Measurements from ENCODE around the gene HS6ST1.

HS6ST1 gene

DNA sequence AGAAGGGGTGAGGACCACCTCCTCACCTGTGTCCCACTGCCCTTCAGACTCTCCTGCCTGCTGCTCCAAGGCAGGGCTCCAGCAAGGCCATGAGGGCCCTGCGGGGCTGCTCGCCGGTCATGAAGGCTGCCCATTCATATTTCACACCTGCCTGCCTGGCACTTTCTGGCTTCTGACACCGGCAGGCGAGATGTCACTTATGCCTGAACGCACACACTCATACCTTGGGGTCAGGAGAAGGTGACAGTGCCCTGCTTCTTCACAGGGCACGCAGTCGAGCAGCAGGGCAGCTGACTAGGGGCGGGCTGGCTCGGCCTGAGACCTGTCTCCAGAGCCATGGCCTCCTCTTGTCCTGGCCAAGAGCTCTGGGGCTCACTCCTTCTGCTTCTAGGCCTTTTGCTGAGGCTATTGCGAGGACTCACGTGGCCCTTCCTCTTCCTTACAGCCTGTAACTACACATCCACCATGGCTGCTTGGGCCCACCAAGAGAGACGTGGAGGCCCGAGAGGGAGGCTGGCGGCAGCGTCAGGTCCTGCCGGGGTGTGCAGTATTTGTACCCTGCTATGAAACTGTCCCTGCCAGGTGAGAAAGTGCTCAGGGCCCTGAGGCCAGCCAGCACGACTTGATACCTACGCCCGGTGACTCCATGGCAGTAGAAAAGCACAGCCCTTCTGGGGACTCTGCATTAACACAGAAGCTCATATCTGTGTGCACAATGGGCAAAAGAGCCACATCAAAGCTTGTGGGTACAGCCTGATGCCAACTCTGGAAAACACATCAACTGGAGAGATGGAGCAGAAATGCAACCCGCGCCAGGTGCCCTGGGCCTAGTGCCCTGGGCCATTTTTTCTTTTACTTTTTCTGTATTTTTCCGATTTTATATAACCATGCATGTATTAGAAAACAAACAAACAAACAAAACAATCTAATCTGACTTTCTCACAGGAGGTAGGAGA lies 30.6 kb downstream of the HS6ST1 start:
- DNase-seq (no peak), ATAC-seq (replicated peaks) (no peak)
- H3K27ac Mint-ChIP-seq, result peak overlapping the region in 1 of 2 donors; percentile 71
- peaks cover 10 to 12% of the 10 kb centered on the region in 2 donors for H3K4me1 Mint-ChIP-seq (ENCODE audit: low read depth in 2 of 2)
- peaks cover 2% of the 10 kb centered on the region for H3K36me3 Mint-ChIP-seq (ENCODE audit: insufficient read depth)
- no peaks in the 10 kb centered on the region for H3K27me3 Mint-ChIP-seq
- H3K9me3 Mint-ChIP-seq, result no peaks in the 10 kb centered on the region
- H3K4me3 Mint-ChIP-seq, result no peak overlapping the region

DNA sequence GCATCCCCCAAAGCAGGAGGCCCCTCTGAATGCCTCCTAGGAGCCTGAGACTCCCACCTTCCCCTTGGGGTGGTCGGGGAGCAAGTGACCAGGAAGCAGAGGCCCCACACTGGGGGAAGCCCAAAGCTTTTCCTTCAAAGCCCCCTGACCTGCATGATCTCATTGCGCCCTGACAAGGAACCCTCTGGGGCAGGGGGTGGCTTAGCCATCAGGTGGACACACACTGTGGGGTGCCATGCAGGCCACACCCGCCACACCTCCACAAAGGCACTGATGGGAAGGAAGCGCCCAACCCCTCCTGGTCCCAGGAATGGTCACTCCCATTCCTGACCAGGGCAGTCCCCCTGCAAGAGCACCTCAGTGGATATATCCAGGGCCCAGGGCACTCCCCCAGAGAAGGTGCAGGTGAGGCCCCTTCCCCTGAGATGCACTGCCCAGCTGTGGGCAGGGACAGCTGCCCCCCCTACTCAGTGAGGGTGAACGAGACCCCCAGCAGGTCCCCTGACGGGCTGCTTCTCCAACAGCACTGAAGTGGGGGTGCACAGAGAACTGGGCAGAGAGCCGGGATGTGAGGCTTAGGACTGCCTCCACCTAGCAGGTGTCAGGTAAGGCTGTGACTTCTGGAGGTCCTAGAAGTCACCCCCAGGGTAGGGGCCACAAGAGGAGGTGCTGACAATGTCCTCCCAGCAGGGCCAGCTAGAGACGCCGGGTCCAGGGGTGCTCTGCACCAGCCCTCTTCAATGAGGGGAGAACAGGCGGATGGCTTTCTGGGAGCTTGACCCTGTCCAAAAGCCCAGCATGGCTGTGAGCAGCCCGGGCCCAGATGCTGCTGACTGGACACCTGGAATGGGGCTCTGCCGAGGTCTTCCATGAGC lies 31.5 kb downstream of the HS6ST1 start:
- ATAC-seq (replicated peaks), result no peak
- Mint-ChIP-seq H3K4me3 (no peak overlapping the region), H3K36me3 (ENCODE audit: insufficient read depth) (peaks cover 6% of the 10 kb centered on the region), H3K27ac (peak overlapping the region in 1 of 2 donors; percentile 17), H3K27me3 (no peaks in the 10 kb centered on the region), H3K4me1 (ENCODE audit: low read depth in 2 of 2) (peaks cover 13 to 15% of the 10 kb centered on the region in 2 donors), H3K9me3 (no peaks in the 10 kb centered on the region)
- no peak for DNase-seq

- Mint-ChIP-seq H3K27me3 (no peaks in the 10 kb centered on the region), H3K4me1 (ENCODE audit: low read depth in 2 of 2) (peaks cover 14 to 19% of the 10 kb centered on the region in 2 donors), H3K36me3 (ENCODE audit: insufficient read depth) (peaks cover 9% of the 10 kb centered on the region), H3K27ac (peak overlapping the region in 1 of 2 donors; percentile 41), H3K9me3 (no peaks in the 10 kb centered on the region), H3K4me3 (no peak overlapping the region)
- DNase-seq (no peak), ATAC-seq (replicated peaks) (no peak)
Measured at GRCh38 chr2:128286011-128286721, 32.5 kb downstream of the HS6ST1 start.

- peaks cover 20 to 24% of the 10 kb centered on the region in 2 donors for H3K4me1 Mint-ChIP-seq (ENCODE audit: low read depth in 2 of 2)
- H3K27me3 Mint-ChIP-seq, result no peaks in the 10 kb centered on the region
- peaks cover 9% of the 10 kb centered on the region for H3K36me3 Mint-ChIP-seq (ENCODE audit: insufficient read depth)
- H3K4me3 Mint-ChIP-seq, result no peak overlapping the region
- ATAC-seq (replicated peaks) (no peak), DNase-seq (no peak)
- no peaks in the 10 kb centered on the region for H3K9me3 Mint-ChIP-seq
- H3K27ac Mint-ChIP-seq, result peak overlapping the region in 1 of 2 donors; percentile 41
Measured at GRCh38 chr2:128285329-128285931, 33.2 kb downstream of the HS6ST1 start.

DNA sequence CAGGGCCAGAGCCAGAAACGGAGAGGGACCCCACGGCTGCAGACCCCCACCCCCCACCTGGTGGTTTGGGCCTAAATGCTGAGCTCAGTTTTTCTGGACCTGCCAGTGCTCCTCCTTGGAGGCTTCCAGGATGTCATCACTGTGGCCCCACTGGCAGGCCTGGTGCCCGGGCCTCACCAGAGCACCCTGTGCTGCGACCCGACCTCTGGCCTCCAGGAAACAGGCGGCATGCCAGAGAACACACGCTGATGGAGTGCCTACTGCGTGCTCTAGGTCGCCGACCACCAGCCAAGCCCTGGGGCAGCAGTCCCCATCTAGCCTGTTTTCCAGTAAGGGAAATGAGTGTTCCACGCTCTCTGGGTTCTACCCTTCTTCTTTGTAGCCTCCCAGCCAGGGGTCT lies 33.8 kb downstream of the HS6ST1 start:
- Mint-ChIP-seq H3K9me3 (no peaks in the 10 kb centered on the region), H3K27me3 (no peaks in the 10 kb centered on the region), H3K4me3 (no peak overlapping the region), H3K27ac (peak overlapping the region in 1 of 2 donors; percentile 80), H3K36me3 (ENCODE audit: insufficient read depth) (peaks cover 9% of the 10 kb centered on the region), H3K4me1 (ENCODE audit: low read depth in 2 of 2) (peaks cover 24 to 30% of the 10 kb centered on the region in 2 donors)
- no peak for ATAC-seq (replicated peaks)
- no peak for DNase-seq

GRCh38 chr2:128284037-128284441 lies 34.6 kb downstream of the HS6ST1 start:
- Mint-ChIP-seq H3K9me3 (no peaks in the 10 kb centered on the region), H3K36me3 (ENCODE audit: insufficient read depth) (peaks cover 9% of the 10 kb centered on the region), H3K4me3 (peak overlapping the region in 1 of 2 donors; percentile 57), H3K27ac (peak overlapping the region in 1 of 2 donors; percentile 80), H3K4me1 (ENCODE audit: low read depth in 2 of 2) (peaks cover 27 to 30% of the 10 kb centered on the region in 2 donors), H3K27me3 (no peaks in the 10 kb centered on the region)
- no peak for DNase-seq
- no peak for ATAC-seq (replicated peaks)

DNA sequence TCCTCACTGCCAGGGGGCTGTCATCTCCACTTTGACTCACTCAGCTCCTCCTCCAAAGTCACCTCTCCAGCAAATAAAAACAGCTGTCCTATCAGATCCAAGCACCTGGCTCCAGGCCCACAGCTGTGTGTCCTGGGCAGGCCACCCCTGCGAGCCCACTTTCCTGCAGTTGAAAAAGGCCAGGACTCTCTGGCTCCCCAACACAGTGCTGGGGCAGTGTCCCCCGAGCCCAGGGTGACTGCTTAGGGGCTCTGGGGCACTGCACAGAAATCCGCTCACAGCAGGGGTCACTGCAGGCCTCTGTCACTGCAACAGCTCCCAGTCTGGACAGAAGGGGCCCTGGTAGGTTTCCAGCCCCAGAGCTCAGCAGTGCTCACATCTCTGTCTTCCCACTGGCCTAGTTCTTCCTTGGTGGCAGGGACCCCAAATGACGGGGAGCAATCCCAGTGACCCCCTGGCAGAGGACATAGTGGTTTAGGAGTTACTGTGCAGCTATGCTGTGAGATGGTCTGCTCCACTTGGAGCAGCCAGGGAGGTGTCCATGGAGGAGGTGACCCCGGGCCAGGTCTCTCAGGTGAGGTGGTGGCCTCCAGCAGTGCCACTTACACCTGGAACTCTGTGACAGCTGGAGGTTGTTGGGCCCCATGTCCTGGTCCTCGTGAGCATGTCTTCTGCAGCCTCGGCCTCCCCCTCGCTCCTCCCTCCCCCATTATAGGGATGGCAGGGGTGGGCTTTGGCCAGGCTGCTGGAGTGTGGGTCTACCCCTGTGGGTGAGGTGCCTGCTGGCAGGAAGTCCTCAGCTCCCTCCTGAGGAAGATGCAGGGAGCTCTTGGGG lies 35.5 kb downstream of the HS6ST1 start:
- peaks cover 27 to 30% of the 10 kb centered on the region in 2 donors for H3K4me1 Mint-ChIP-seq (ENCODE audit: low read depth in 2 of 2)
- H3K36me3 Mint-ChIP-seq (ENCODE audit: insufficient read depth), result peaks cover 11% of the 10 kb centered on the region
- H3K27me3 Mint-ChIP-seq, result no peaks in the 10 kb centered on the region
- H3K4me3 Mint-ChIP-seq, result peak overlapping the region in 1 of 2 donors; percentile 21
- DNase-seq (no peak), ATAC-seq (replicated peaks) (no peak)
- no peaks in the 10 kb centered on the region for H3K9me3 Mint-ChIP-seq
- H3K27ac Mint-ChIP-seq, result peak overlapping the region; percentile 82 to 83

- Mint-ChIP-seq H3K27ac (peak overlapping the region; percentile 83 to 88), H3K4me3 (peak overlapping the region in 1 of 2 donors; percentile 21), H3K36me3 (ENCODE audit: insufficient read depth) (peaks cover 11% of the 10 kb centered on the region), H3K9me3 (no peaks in the 10 kb centered on the region), H3K27me3 (no peaks in the 10 kb centered on the region), H3K4me1 (ENCODE audit: low read depth in 2 of 2) (peaks cover 27 to 30% of the 10 kb centered on the region in 2 donors)
- no peak for ATAC-seq (replicated peaks)
- DNase-seq, result no peak
Measured at GRCh38 chr2:128282246-128282975, 36.3 kb downstream of the HS6ST1 start.

DNA sequence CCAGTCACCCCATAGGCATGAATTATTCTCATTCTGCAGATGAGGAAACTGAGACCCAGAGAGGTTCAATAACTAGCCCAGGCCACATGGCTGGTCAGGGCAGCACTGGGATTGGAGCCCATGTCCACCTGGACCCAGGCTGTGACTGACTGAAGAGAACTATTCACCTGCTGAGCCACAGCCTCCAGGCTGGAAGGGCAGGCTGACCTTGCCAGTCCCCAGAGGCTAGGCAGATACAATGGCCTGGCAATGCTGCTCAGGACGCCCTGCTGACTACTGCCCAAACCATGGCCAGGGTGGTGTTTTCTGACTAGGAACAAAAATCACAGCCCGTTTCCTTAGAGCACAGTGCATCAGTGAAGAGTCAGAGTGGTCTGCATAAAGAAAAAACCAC lies 36.8 kb downstream of the HS6ST1 start:
- H3K36me3 Mint-ChIP-seq (ENCODE audit: insufficient read depth), result peaks cover 13% of the 10 kb centered on the region
- DNase-seq, result no peak
- H3K27ac Mint-ChIP-seq, result peak overlapping the region in 1 of 2 donors; percentile 88
- no peaks in the 10 kb centered on the region for H3K9me3 Mint-ChIP-seq
- ATAC-seq (replicated peaks), result no peak
- H3K4me1 Mint-ChIP-seq (ENCODE audit: low read depth in 2 of 2), result peaks cover 27 to 30% of the 10 kb centered on the region in 2 donors
- H3K27me3 Mint-ChIP-seq, result no peaks in the 10 kb centered on the region
- no peak overlapping the region for H3K4me3 Mint-ChIP-seq

DNA sequence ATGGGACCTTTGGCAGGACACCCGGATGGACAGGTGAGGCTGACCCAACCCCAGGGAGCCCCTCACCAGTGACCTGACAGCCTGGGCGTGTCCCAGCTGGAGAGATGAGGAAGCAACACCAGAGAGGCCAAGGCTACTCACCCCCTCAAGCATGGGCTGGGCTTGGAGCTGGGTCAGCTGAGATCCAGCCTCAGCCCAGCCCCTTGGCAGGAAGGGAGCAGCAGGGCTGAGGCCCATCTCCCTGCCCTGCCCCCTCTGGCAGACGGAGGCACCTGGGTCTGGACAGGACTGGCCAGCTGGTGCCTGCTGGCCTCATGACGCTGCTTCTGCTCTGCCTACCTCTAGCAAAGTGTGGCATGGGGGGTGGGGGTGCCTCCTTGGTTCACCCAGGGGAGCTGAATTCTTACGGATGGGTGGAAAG lies 37.8 kb downstream of the HS6ST1 start:
- Mint-ChIP-seq H3K4me3 (peak overlapping the region in 1 of 2 donors; percentile 15), H3K27me3 (no peaks in the 10 kb centered on the region), H3K4me1 (ENCODE audit: low read depth in 2 of 2) (peaks cover 27 to 30% of the 10 kb centered on the region in 2 donors), H3K9me3 (no peaks in the 10 kb centered on the region), H3K27ac (peak overlapping the region in 1 of 2 donors; percentile 88), H3K36me3 (ENCODE audit: insufficient read depth) (peaks cover 21% of the 10 kb centered on the region)
- DNase-seq, result no peak
- ATAC-seq (replicated peaks), result no peak

DNA sequence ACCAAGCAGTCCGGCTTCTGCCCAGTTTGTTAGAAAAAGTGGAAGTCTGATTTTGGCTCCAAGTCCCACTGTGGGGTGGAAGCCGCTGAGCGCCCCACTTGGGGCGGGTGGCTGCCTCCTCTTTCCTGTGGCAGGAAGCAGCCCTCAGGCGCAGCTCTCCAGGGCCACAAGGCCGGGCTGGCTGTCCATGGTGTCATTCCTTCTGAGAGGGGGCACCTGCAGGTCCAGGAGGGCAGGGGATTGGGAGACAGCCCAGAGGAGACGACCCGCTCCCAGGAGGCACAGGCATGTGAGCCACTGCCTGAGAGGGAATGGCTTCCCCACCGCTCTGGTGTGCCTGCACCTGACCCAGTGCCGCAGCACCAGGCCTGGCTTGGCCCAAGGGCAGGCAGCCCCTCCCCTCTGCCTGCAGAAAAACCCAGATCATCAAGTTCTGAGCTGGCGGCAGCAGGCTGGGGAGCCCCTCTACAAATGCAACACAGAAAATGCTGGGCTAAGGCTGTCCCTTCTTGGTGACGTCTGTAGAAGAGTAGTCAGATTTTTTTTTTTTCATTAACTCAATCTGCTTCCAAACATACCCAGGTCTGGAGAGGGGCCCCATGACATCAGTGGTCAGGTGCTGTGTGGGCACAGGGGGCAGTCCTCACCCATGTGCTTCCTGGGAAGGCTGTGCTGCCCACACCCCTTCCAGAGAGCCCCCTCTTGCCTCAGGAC lies 38.4 kb downstream of the HS6ST1 start:
- H3K36me3 Mint-ChIP-seq (ENCODE audit: insufficient read depth), result peaks cover 21% of the 10 kb centered on the region
- H3K4me1 Mint-ChIP-seq (ENCODE audit: low read depth in 2 of 2), result peaks cover 27 to 30% of the 10 kb centered on the region in 2 donors
- no peaks in the 10 kb centered on the region for H3K27me3 Mint-ChIP-seq
- DNase-seq, result no peak
- no peaks in the 10 kb centered on the region for H3K9me3 Mint-ChIP-seq
- ATAC-seq (replicated peaks), result peak; percentile 61
- H3K27ac Mint-ChIP-seq, result peak overlapping the region; percentile 81 to 88
- peak overlapping the region in 1 of 2 donors; percentile 15 for H3K4me3 Mint-ChIP-seq
